GM23248 (cell line): ENCODE data around the gene MRPS14. TPM values are rescaled to one million over a fixed set of nuclear protein-coding genes. Genes with fewer than 3 reads are reported as not detected.

Experiments
- DNase-seq: peaks from one replicate; pipeline ENCODE4 v3.0.0-alpha.2; 2015
- H2AFZ ChIP-seq: fragments of 200-600 bp; sonication (generic); 2 replicates; pipeline ENCODE4 v1.6.1; 2016; ENCODE audit warnings: antibody characterized with exemption
- H3F3A ChIP-seq: fragments of 200-600 bp; sonication (generic); 2 replicates; pipeline ENCODE4 v1.6.1; 2016; ENCODE audit warnings: mild to moderate bottlenecking, antibody characterized with exemption, mixed run types; ENCODE audit not compliant: insufficient read depth
- H3K27ac ChIP-seq: fragments of 200-600 bp; sonication (generic); 2 replicates; pipeline ENCODE4 v1.5.1; 2016; ENCODE audit warnings: mild to moderate bottlenecking
- H3K27me3 ChIP-seq: fragments of 200-600 bp; sonication (generic); replicated peaks from 2 replicates; pipeline ENCODE4 v1.6.1; 2016; ENCODE audit warnings: mild to moderate bottlenecking; ENCODE audit not compliant: insufficient read depth
- H3K36me3 ChIP-seq: fragments of 200-600 bp; sonication (generic); 2 replicates; pipeline ENCODE4 v1.6.1; 2016; ENCODE audit warnings: low read depth, mild to moderate bottlenecking
- H3K4me1 ChIP-seq: fragments of 200-600 bp; sonication (generic); 2 replicates; pipeline ENCODE4 v1.6.1; 2016; ENCODE audit warnings: mild to moderate bottlenecking; ENCODE audit not compliant: insufficient read depth
- H3K4me2 ChIP-seq: fragments of 200-600 bp; sonication (generic); one replicate; pipeline ENCODE4 v1.6.1; 2016; ENCODE audit warnings: mild to moderate bottlenecking; ENCODE audit not compliant: unreplicated experiment
- H3K4me3 ChIP-seq: fragments of 200-600 bp; sonication (generic); 2 replicates; pipeline ENCODE4 v1.5.1; 2016; ENCODE audit warnings: mild to moderate bottlenecking
- H3K79me2 ChIP-seq: fragments of 200-600 bp; sonication (generic); 2 replicates; pipeline ENCODE4 v1.6.1; 2016; ENCODE audit warnings: mild to moderate bottlenecking; ENCODE audit not compliant: insufficient read depth
- H3K9ac ChIP-seq: fragments of 200-600 bp; sonication (generic); 2 replicates; pipeline ENCODE4 v1.6.1; 2016; ENCODE audit warnings: mild to moderate bottlenecking
- H3K9me2 ChIP-seq: fragments of 200-600 bp; sonication (generic); 2 replicates; pipeline ENCODE4 v1.6.1; 2016; ENCODE audit warnings: mixed run types, mild to moderate bottlenecking, moderate library complexity; ENCODE audit not compliant: insufficient read depth
- H3K9me3 ChIP-seq: fragments of 200-600 bp; sonication (generic); one replicate; pipeline ENCODE4 v1.6.1; 2017; ENCODE audit warnings: low read depth
- H4K20me1 ChIP-seq: fragments of 200-600 bp; sonication (generic); 2 replicates; pipeline ENCODE4 v1.6.0; 2016; ENCODE audit not compliant: insufficient read depth
- EZH2 ChIP-seq: fragments of 200-600 bp; sonication (generic); IDR thresholded peaks from 2 replicates; pipeline ENCODE4 v1.6.1; 2018; ENCODE audit warnings: antibody characterized with exemption, mild to moderate bottlenecking; ENCODE audit not compliant: insufficient read depth, poor library complexity, severe bottlenecking
- EZH2phosphoT487 ChIP-seq: fragments of 200-600 bp; sonication (generic); IDR thresholded peaks from 2 replicates; pipeline ENCODE4 v1.6.1; 2018; ENCODE audit warnings: antibody characterized with exemption, moderate library complexity, mild to moderate bottlenecking, low read depth; ENCODE audit not compliant: insufficient read depth
- WGBS, 2 experiments: methylation state at CpG; one replicate each; pipeline ENCODE4 v1.1.6; 2015 to 2017; ENCODE audit warnings: low lambda C conversion rate in 2 of 2, low coverage in 1 of 2; ENCODE audit errors: missing lambda C conversion rate in 2 of 2; 5-methylcytosine and 5-hydroxymethylcytosine counted together
- in situ Hi-C: fragments of 300-500 bp; cut with MboI; formaldehyde crosslinking; loops from 2 replicates; pipeline ENCODE4 v1.15.0; 2020
- polyA plus RNA-seq: library from polyadenylated mRNA; unstranded; fragments of >200 nt; fragmentation: Nextera tagmentation; extraction: Ambion mirVana; gene quantifications from 2 replicates; pipeline ENCODE4 v1.2.1, GENCODE V29; 2016
- total RNA-seq: library from RNA; depleted of rRNA; stranded (reverse); fragments of >200 nt; shearing (Covaris generic); gene quantifications from 2 replicates; pipeline ENCODE4 v1.2.3, GENCODE V29; 2014

MRPS14 gene
- total and polyA plus RNA-seq, 2 experiments from 2014 or later: 19.6 to 63.7 TPM

- 33% methylated on average over 3 of the region's 3 CpGs for WGBS, 2 experiments
- no peaks in the 10 kb centered on the region for H3F3A ChIP-seq
- no peak for DNase-seq
- H3K4me3 ChIP-seq: no peak overlapping the region
- no peaks in the 10 kb centered on the region for H4K20me1 ChIP-seq
- no peaks in the 10 kb centered on the region for H3K79me2 ChIP-seq
- H2AFZ ChIP-seq: no peak overlapping the region
- in situ Hi-C loops: no loop called here
- no peaks in the 10 kb centered on the region for H3K4me1 ChIP-seq
- H3K9me3 ChIP-seq: no peaks in the 10 kb centered on the region
- H3K4me2 ChIP-seq: no peak overlapping the region
- H3K9me2 ChIP-seq: no peaks in the 10 kb centered on the region
- no peaks in the 10 kb centered on the region for H3K36me3 ChIP-seq
- peaks cover 9% of the 10 kb centered on the region for H3K27me3 ChIP-seq
- TF ChIP-seq EZH2phosphoT487: no peak
- no peak for TF ChIP-seq EZH2
- H3K9ac ChIP-seq: no peak overlapping the region
- H3K27ac ChIP-seq: no peak overlapping the region
Observed at GRCh38 chr1:175042650-175043049, 19.4 kb upstream of the MRPS14 start.

GRCh38 chr1:175040324-175040879 lies 17.2 kb upstream of the MRPS14 start:
- in situ Hi-C loops: no loop called here

GRCh38 chr1:175037416-175037815 lies 14.2 kb upstream of the MRPS14 start:
- in situ Hi-C loops: loop anchor here (10.0 kb wide), 1 partner anchor 277 kb away; no protein-coding TSS in a partner anchor
- H3K27me3 ChIP-seq: peaks cover 9% of the 10 kb centered on the region
- H3K4me1 ChIP-seq: no peaks in the 10 kb centered on the region
- H3K9me3 ChIP-seq: no peaks in the 10 kb centered on the region
- H3K79me2 ChIP-seq: no peaks in the 10 kb centered on the region
- no peak overlapping the region for H2AFZ ChIP-seq
- no peak for TF ChIP-seq EZH2
- no peak for TF ChIP-seq EZH2phosphoT487
- H3K9me2 ChIP-seq: no peaks in the 10 kb centered on the region
- no peak overlapping the region for H3K9ac ChIP-seq
- WGBS, 2 experiments: 60% methylated on average over 7 of the region's 7 CpGs
- H3K36me3 ChIP-seq: no peaks in the 10 kb centered on the region
- H3K27ac ChIP-seq: no peak overlapping the region
- no peak for DNase-seq
- H4K20me1 ChIP-seq: no peaks in the 10 kb centered on the region
- no peaks in the 10 kb centered on the region for H3F3A ChIP-seq
- H3K4me3 ChIP-seq: no peak overlapping the region
- no peak overlapping the region for H3K4me2 ChIP-seq

More at GRCh38 chr1:175040324-175040879, 17.2 kb upstream of the MRPS14 start:
- Histone ChIP-seq H3K4me3 (no peak overlapping the region), H3K9ac (no peak overlapping the region), H3K27me3 (peaks cover 9% of the 10 kb centered on the region), H3K27ac (no peak overlapping the region), H3K9me3 (no peaks in the 10 kb centered on the region), H3K4me1 (no peaks in the 10 kb centered on the region), H3K9me2 (no peaks in the 10 kb centered on the region), H3K36me3 (no peaks in the 10 kb centered on the region), H3F3A (no peaks in the 10 kb centered on the region), H2AFZ (no peak overlapping the region), H3K4me2 (no peak overlapping the region), H4K20me1 (no peaks in the 10 kb centered on the region), H3K79me2 (no peaks in the 10 kb centered on the region)
- no peak for DNase-seq
- WGBS, 2 experiments: 0 to 1% methylated on average over 4 of the region's 4 CpGs
- TF ChIP-seq EZH2 (no peak), EZH2phosphoT487 (no peak)

GRCh38 chr1:175036476-175036875 lies 13.3 kb upstream of the MRPS14 start:
- H3K36me3 ChIP-seq: no peaks in the 10 kb centered on the region
- H3K9me2 ChIP-seq: no peaks in the 10 kb centered on the region
- no peak overlapping the region for H3K9ac ChIP-seq
- no peaks in the 10 kb centered on the region for H3K79me2 ChIP-seq
- TF ChIP-seq EZH2: no peak
- no peak for TF ChIP-seq EZH2phosphoT487
- no peak overlapping the region for H3K4me2 ChIP-seq
- H4K20me1 ChIP-seq: no peaks in the 10 kb centered on the region
- H3K27me3 ChIP-seq: peaks cover 9% of the 10 kb centered on the region
- in situ Hi-C loops: loop anchor here (10.0 kb wide), 1 partner anchor 278 kb away; no protein-coding TSS in a partner anchor
- no peaks in the 10 kb centered on the region for H3K4me1 ChIP-seq
- DNase-seq: no peak
- no peak overlapping the region for H3K27ac ChIP-seq
- 36 to 37% methylated on average over 3 of the region's 3 CpGs for WGBS, 2 experiments
- H2AFZ ChIP-seq: no peak overlapping the region
- H3F3A ChIP-seq: no peaks in the 10 kb centered on the region
- H3K9me3 ChIP-seq: no peaks in the 10 kb centered on the region
- no peak overlapping the region for H3K4me3 ChIP-seq
